HG02870 (cell line): ENCODE data around the gene COA1.

Experiments
- ATAC-seq: cut with Tn5 transposase; IDR thresholded peaks from one replicate; pipeline ENCODE4 v1.9.1; 2021; ENCODE audit warnings: mild to moderate bottlenecking, moderate library complexity; ENCODE audit not compliant: unreplicated experiment

The COA1 gene

DNA sequence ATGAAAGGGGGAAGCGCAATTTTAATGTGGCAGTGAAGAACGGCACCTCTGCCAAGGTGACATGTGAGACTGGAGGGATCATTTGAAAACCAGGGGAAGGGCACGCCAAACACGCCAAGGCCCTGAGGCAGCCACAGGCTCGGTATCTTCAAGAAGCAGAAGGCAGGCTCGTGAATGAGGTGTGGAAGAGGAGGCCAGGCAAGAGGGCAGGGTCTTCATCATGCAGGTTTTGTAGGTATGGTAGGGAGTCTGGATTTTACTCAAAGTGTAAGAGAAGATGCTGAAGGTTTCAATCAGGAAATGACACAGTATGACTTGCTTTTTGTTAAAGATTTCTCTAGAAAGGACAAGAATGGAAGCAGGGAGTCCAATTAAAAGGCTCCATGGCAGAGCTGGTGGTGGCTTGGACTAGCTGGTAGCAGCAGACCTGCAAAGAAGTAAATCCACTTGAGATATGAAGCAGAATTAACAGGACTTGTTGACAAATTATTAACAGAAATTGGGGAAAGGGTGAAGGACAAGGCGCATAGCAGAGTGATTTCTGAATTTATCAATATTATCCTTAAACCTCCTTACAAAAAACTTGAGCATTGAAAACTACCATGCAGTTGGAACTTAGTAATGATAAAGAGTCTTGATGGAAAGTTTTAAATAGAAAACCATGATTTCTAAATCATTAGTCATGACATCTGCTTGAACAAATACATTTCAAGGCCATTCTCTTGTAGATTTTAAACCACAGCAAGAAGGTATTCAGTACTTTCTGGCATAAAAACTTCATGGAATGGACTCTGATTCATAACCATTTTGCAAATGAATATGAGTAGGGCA is 70.4 kb downstream of the COA1 start:
- peak; percentile 75 for ATAC-seq

DNA sequence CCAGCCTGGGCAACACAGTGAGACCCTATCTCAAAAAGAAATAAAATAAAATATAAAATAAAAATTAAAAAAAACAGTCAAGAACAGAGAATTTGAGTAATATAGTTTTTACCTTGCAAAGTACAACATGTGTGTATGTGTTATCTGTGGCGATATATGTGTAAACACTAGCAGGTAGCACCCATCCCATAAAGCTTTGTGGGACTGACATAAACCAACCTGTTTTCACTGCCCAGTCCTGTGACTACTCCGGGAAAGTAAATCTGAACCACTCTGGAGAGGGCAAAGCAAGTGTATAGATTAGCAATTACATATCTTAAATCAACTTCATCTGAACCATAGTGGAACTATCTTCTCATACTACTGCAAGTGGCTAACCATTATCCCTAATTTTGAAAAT is 72.3 kb downstream of the COA1 start:
- no peak for ATAC-seq

DNA sequence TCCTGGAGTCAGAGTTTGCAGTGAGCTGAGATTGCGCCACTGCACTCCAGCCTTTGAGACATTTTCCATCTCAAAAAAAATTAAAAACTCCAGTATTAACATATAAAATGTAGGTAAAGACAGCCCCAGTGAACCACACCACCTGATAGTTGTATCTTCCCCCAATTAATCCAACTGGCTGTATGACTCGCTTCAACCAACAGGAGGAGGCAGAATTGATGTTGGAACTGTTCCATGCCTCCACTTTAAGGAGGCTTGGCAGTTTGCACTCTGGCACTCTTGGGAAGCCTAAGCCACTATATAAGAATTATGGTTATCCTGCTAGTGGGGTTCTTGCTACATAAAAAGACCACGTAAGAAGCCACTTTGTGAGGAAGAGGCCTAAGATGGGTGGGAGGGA is 73.7 kb downstream of the COA1 start:
- no peak for ATAC-seq

DNA sequence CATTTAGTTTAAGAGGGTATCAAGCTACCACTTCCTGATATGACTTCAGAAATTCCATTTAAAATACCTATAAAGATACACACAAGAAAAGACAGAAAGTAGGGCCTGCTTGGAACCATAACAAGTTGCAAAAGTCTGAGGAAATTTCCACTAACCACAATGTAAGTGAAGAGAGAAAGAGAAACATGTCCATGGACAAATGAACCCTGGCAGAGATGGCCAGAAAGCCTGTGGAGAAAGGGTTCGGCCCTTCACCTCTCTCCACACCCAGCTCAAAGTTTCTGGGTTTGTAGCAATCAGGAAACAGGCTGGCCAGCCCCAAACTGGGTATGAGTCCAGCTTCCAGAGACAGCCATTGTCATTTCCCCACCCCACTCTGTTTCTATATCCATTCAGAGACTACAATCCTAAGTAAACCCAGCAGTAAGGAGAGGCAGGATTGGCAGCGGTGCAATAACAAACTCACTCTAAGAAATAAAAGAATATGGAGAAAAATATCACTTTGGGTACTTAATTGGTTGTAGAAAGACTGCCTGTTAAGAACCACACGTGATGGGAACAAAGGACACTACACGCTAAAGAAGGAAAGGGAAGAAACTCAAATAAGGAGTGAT is 75.3 kb downstream of the COA1 start:
- ATAC-seq: no peak

DNA sequence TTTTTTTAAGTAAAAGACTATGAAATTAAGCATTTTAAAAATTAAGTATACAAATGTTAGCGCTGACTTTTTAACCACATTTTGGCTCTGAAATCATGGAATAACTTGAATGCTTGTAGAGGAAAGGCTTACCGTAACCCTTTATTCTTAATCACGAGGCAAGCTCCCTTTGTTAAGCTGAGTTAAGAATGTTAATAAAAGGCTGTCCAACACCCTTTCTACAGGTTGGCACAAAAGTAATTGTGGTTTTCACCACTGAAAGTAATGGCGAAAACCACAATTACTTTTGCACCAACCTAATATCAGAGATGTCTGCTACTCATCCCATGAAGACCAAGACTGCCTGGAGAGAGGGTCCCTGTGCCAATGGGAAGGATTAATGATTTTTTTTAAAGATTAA is 75.9 kb downstream of the COA1 start:
- no peak for ATAC-seq

DNA sequence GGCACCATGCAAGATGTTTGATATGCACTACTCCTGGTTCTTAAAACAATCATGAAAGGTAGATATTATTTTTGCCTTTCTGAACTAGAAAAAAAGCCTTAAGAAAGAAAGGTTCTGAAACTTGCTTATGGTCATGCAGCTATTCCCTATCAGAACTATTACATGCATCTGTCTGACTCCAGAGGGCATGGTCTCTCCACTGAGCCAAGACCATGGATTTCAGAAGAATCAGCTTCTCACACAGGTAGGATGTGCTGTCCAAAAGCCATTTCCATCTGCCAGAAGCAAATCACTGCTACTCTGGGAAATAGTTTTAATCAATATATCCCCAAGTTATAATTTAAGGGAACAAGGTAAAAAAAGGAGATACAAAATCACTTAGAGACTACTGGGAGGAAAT is 77.0 kb downstream of the COA1 start:
- ATAC-seq: no peak

DNA sequence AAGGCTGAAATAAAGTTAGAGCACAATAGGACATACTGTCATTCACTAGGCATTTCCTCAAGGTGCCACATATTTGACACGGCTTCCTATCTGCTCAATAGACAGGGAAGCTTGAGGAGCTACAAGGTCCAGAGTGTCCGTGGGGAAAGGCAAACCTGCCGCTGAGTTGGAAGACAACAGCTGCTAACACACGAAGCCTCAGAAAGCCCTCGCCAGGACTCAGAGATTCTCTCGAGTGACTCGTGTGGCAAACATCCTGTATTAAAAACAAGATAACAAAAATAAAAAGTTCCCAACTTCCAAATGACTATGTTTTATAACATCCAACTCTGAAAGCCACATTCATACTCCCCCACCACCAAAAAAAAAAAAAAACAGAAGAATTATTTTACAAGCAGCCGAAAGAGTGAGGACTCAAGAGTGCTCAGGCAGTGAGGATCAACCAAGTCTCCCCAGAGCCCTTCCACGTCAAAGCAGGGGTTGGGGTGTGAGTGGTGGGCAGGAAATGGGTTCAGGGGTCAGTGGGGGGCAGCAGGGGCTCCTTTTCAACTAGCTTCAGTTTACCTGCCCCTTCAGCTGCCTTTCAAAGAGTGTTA is 78.8 kb downstream of the COA1 start:
- no peak for ATAC-seq

DNA sequence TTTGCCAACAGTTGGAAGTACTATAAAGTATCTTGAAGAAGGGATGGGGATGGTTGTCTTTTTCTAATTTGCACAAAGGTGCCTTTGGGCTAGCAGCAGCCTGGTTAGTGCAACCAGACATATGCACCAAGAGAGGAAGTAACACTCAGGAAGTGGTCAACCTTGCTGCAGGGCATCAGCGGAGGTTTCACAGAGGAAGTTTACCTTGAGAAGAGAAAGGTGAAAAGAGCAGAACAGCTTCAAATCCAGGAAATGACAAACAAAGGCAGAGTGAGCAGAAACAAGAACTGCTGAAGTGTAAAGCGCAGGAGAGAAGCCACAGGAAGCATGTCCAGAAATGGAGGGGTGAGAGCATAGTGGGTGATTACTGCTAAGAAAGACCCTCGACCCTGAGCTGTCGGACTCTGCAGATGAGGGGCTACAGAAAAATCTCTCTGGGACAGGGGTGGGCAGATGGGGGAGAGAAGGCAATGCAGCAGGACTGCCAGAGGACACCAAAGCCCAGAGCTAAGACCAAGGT is 79.5 kb downstream of the COA1 start:
- peak; percentile 59 for ATAC-seq

DNA sequence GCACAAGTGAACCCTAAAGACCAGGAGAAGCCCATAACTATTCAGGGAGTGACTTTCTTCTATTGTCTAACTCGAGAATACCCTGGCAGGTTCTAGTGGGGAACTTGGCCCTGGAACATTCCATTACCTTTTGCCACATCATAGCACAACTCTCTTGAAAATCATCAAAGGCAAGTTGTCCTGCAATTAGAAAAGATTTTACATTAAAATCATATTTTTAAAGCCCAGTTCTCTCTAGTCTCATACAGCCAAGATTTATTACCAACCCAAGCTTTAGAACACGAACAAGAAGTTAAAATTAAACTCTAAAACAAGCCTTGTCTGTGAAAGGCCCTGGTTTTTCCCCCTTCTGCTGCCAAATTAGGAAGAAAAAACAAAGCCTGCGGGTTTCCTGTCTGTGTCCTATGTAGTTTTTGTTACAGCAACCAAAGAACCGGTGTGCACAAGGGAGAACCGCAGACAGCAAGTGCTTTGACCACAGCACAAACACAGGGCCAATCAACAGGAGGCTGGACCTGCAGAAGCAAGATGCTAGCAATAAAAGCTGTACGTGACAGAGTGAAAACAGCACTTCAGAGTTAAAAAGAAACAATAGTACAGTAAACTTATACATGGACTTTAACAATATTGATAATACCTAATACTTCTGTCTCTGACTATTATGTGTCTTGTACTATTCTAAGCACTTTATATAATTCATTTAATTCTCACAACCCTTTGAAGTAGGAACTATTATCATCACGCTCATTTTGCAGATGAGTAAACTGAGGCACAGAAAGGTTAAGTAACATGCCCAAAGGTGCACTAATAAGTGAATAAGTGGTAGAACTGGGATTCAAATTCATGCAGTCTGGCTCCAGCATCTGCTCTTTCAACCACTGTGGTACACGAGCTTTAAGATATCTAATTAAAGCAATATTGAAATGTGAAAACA is 80.6 kb downstream of the COA1 start:
- peak; percentile 59 for ATAC-seq

DNA sequence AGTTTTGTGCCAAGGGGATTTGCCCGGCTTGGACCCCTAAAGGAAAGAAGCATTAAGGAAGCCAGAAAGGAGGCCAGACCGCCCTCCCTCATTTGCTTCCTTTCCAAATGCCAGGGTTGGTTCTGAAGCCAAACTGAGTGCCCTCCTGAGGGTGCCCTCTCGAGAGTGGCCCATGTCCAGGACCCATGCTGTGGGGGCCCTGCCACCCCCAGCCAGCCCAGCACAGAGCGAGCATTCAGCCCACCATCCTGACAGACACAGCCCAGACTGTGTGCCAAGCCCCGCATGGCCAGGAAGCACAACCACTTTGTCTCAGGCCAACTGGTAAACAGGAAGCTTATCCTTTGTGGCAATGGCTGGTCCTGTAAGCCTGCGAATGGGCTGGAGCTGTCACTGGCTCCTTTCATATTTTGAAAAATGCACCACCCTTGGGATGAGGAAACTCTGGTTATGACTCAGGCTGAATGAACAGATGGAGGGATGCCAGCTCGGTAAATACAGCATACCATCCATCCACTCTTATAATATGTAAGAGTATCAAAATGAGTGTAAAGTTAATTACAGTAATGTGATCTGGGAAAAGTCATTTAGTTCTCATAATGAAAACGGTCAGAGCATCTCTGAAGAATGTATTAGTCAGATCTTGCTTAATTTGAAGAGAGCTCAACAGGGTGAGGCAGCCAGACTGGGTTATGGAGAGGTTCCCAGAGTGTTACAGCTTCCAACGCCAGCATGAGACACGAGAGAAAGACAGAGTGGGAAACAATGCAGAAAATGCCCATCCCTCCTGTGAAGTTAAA is 81.5 kb downstream of the COA1 start:
- ATAC-seq: peak; percentile 16

DNA sequence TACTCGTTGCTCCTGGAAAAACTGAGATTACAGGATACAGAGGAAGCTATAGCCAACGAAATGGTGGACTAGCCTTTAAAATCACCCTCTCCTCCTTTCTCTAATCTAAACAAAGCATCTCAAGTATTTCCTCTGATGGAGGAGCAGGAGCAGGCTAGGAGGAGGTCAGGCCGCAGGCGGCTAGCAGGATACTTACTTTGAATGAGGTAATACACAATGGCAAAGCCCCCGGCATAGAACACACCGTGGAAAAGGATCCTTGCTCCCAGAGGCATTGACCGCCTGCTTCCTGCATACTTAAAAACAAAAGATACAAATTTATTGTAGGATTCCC is 82.0 kb downstream of the COA1 start:
- no peak for ATAC-seq

DNA sequence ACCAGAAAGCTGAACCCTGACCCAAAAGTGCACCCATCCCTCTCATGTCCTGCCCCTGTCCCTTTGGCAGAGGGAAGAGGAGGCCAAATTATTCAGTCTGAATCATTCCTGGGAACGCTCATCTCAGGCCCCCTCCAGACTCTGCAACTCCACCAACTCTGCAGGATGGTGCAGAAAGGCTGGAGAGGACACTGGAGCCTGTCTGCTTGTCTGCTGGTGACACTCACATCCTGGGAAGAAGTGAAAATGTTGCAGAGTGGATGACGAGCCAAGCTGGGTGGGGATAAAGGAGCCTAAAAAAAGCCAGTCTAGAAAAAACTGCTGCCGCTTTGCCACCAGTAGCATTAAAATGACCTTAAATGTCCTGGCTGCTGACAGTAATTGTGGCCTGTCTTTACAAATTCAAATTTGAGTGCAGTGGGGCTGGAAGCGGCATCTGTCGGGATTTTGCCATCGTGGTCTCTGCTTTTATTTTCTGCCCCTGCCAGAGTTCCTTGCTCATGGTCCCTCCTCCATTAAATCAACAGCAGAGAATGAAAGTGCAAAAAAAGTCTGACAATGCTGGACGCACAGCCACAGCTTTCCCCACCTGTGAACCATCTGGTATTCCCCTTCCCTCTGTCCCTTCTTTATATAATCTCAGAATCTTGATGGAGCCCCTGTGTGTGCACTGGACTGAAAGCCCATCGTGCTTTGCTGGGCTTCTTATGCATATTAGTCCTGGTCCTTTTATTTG is 82.6 kb downstream of the COA1 start:
- no peak for ATAC-seq

DNA sequence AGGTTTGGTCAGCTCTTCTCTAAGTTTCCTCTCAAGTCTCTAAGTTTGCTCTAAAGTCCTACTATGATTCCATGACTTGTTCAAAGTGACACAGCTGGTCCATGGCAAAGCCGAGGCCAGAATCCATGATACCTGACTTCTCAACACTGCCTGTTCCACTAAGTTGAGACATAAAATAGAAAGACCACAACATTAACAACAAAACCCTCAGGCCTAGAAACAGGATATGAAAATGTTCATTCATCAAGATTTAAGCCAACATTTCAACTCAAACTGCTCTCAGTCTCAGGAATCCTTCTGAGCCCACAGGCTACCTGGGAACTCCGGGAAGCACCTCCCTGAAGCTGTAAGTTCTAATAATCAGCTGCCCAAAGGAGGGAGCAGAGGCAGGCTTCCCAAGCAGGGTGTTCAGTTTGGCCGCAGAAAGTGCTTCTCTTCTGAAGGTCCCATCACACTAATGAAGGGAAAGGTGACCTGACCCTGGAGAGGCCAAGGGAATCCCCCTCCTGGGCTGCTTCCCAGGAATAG is 83.6 kb downstream of the COA1 start:
- ATAC-seq: no peak

DNA sequence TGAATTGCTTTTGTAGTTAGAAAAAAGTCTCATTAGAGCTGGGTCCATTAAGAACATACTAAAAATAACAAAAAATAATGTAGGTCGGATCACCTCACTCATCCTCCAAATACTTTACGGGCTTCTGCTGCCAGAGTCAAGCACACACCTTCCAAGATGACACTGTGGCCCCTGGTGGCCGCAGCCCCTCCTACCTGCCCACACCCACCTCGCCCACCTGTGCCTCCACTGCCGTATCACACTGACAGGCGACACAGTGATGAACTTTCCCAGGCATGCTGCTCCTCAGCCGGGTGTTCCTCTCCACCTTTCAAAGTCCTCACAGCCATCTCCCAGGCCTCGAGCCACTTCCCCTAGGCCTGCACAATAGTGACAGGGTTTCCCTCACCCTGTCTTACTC is 85.5 kb downstream of the COA1 start:
- ATAC-seq: no peak

DNA sequence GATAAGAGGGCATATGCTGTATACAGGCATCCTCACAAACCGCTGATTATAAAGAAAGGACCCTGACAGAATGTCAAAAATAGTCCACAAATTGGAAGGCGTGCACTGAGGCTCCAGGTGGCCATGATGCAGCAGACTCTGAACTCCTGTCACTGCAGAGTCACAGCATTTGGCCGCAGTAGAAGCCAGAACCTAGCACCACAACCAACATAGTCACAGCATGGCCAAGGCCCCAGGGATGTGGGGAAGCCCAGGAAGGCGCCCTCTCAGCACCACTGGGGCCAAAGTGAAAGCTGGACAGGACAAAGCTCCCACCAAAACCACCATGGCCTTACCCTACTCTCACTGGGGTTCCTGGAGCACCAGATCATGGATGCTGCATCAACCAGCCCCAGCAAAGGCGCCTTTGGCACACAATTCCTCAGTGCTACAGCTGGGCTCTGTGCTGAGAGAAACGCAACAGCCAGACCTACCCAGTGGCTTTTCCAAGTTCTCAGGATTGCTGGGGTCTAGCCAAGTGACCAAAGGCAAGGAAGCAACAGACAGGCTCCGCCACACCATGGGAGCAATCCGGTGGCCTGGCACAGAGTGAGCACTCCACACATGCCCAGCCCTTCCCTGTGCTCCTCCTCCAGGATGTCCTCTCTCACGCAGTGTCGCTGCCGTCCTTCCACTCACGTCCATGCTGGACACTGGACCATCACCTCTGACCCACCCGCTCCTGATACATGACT is 86.3 kb downstream of the COA1 start:
- ATAC-seq: no peak

DNA sequence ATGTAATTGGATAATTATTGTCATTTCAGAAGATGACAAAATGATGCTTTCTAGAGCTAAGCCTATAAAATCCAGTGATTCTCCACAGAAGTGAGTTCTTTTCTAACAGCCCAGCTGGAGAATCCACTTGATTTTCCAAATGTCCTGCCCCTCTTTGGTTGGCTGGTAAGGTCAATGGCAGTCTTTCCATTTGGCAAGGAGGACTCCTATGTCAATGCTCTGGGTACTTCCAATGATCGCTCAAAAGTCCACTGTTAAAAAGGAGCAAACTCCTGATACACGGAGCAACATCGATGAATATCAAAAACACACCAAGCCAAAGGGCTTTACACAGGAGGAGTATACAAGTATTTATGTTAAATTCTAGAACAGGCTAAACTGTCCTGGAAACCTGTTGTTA is 88.6 kb downstream of the COA1 start:
- no peak for ATAC-seq

DNA sequence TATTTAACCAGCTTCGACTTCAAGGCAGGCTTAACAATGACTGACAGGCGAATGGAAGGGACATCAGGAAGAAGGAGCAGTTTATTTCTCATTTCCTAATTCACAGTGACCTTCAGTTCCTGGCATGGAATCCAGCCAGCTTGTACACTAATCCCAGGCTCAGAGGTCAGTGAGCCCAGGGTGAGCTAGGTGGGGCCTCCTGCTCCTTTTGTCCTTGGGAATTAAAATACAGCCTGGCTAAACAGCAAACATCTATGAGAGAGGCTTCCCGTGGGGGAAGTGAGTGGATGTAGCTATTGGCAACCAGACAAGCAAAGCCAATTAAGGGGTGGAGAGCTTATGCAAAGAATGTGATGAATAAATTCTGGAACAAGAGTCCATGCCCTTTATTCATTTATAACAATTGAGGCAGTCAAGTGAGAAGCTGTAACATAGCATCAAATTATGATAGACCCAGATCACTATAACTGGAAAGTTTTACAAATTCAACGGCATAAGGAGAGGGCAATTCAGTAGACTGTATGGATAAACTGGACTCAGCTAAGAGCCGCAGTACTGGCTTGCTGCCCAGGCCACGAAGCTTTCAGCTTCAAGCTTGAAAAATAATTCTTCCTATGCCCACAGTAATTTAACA is 89.3 kb downstream of the COA1 start:
- no peak for ATAC-seq

DNA sequence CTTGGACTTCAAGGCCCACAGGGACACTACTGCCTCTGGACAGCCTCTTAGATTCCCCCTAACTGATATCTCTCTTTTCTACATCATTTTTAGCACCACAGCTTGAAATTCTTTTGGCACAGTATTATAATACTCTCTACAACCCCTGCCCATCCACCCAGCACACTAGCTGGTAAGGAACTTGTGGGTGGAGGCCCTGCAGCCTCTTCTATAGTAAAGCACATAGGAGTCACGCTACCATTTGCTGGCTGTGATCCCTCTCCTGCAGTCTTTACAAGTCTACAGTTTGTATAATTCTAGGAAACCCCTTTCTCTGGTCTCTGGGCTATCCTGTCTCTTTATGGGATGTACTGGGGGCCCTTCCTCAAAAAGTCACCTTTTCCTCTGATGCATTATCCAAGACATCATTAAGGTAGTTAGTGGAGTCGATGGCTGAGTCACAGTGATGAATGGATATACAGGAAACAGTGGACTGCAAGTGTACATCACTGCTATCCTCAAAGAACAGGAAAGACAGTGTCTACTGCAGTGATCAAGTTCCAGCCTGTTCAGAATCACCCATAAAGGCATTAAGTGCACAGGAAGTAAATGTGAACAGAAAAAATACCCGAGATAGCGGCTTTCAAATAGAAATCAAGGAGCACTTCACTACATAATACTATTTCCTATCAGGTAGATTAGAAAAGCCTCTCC is 92.1 kb downstream of the COA1 start:
- no peak for ATAC-seq
